ENCODE results near the gene RPL39L.
"Not testable (repeated sequence)": the region's sequence is repeated elsewhere in the genome, so short reads cannot be mapped to it uniquely, and the experiment has no call there.

RPL39L gene

DNA sequence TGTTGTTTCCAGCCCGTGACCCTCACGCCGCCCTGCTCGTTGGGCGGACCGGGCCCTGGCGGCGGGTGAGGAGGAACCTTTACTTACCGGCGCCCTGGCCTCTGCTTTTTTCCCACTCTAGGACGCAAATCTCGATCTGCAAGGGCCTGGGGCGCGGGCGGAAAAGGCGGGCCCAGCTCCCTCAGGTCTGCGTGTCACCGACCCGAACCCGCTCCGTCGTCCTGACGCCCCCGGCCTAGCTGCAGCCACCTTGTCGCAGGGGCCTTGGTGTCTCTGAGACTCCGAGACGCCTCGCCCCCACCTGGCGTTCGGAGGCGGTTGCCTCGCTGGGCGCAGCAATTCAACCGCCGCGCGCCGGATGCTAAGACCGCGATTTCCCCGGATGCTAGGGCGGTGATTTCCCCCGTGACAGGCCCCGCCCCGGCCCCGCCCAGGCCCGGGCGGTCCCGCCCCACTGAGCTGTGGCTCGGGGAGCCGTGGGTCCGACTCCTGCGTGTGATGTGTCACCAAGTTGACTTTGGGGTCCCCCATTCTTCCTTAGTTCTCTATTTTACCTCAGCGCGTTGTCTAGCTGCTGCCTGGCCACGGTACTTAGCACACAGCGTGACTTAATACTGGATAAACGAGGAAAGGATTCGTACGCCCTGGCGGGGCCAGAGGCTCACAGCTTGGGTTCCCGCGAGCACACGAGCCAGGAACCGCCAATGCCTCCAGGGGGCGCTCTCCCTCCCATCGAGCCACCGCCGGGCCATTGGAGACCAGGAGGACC, at the start of gene RPL39L:
RPL39L (minus strand) TSS at position 371 of the 769 bp plus-strand sequence. CDS start 18,196 bp downstream, outside the sequence.
- Histone ChIP-seq H3K9ac (ENCODE audit: low read length) (no peak within 1 kb of the TSS), H3K36me3 (ENCODE audit: control insufficient read depth, insufficient read depth, low read length) (no peaks in the 10 kb centered on the region), H3K4me1 (ENCODE audit: control insufficient read depth, insufficient read depth, low read length) (no peaks in the 10 kb centered on the region), H3K27ac (ENCODE audit: low read depth, low read length) (peak within 1 kb of the TSS; percentile 16), H3K27me3 (ENCODE audit: control insufficient read depth, insufficient read depth, low read length) (no peaks in the 10 kb centered on the region), H3K4me3 (ENCODE audit: low read length) (peak within 1 kb of the TSS; percentile 53)

DNA sequence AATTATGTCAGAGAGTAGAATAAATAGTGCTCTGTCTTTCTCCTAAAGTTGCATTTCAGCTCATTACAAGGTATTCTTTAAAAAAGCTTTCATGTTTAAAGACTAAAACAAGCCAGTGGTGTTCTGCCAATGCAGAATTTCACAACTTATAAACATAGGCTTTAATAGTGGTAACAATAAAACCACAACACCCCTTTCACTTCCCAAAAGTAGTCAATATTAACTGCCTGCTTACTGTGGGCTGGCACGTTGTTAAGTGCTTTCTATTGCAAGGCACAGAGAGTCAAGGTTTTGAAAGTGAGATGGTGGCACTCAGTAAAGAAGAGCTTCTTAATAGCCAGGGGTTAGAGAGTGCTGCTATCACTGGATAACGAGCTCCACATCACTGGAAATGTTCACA, 49.6 kb upstream of the RPL39L start:
- H3K4me1 ChIP-seq (ENCODE audit: control insufficient read depth, insufficient read depth, low read length) = peaks cover 35% of the 10 kb centered on the region
- no peaks in the 10 kb centered on the region for H3K27me3 ChIP-seq (ENCODE audit: control insufficient read depth, insufficient read depth, low read length)
- peak overlapping the region; percentile 93 for H3K27ac ChIP-seq (ENCODE audit: low read depth, low read length)
- no peak overlapping the region for H3K4me3 ChIP-seq (ENCODE audit: low read length)
- no peaks in the 10 kb centered on the region for H3K36me3 ChIP-seq (ENCODE audit: control insufficient read depth, insufficient read depth, low read length)
- H3K9ac ChIP-seq (ENCODE audit: low read length) = no peak overlapping the region

- H3K4me3 ChIP-seq (ENCODE audit: low read length) = no peak overlapping the region
- H3K36me3 ChIP-seq (ENCODE audit: control insufficient read depth, insufficient read depth, low read length) = no peaks in the 10 kb centered on the region
- peak overlapping the region; percentile 93 for H3K27ac ChIP-seq (ENCODE audit: low read depth, low read length)
- no peaks in the 10 kb centered on the region for H3K27me3 ChIP-seq (ENCODE audit: control insufficient read depth, insufficient read depth, low read length)
- H3K4me1 ChIP-seq (ENCODE audit: control insufficient read depth, insufficient read depth, low read length) = peaks cover 35% of the 10 kb centered on the region
- no peak overlapping the region for H3K9ac ChIP-seq (ENCODE audit: low read length)
Measured at GRCh38 chr3:187186801-187187421, 47.6 kb upstream of the RPL39L start.

DNA sequence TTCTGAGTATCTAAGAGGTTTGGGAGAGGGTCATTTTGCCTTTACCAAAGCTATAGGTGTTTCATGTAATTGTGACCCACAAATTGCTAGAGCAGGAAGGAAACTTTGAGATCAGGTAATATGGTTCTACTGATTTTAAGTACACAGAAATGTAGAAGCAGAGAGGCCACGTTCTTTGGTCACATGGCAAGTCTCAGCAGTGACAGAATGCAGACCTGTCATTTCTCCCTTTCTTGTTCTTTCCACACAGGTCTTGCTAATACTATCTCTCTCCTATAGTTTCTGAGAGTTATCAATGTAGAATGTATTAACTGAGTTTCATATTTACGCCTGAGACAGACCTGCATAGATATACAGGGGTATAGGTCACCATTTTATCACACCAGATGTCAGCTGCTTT, 47.1 kb upstream of the RPL39L start:
- no peaks in the 10 kb centered on the region for H3K27me3 ChIP-seq (ENCODE audit: control insufficient read depth, insufficient read depth, low read length)
- H3K4me3 ChIP-seq (ENCODE audit: low read length) = no peak overlapping the region
- H3K27ac ChIP-seq (ENCODE audit: low read depth, low read length) = peak overlapping the region; percentile 93
- H3K4me1 ChIP-seq (ENCODE audit: control insufficient read depth, insufficient read depth, low read length) = peaks cover 35% of the 10 kb centered on the region
- no peaks in the 10 kb centered on the region for H3K36me3 ChIP-seq (ENCODE audit: control insufficient read depth, insufficient read depth, low read length)
- H3K9ac ChIP-seq (ENCODE audit: low read length) = no peak overlapping the region

DNA sequence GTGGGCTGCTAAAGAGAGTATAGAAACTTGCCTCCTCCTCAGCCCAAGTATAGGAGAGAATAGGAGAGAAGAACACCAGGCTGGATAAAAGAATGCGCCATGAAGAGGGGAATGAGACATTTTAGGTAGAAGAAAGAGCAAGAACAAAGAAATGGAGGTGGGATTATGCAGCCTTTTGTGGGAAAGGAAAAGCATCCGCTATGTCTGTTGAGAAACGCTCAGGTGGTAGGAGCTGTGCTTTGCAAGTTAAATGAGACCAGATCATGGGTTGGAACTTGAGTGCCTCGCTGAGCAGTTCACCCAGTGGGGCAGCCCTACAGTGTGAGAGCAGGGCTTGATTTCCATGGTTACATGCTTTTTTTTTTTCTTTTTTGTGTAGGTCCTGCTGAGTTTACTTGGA, 46.5 kb upstream of the RPL39L start:
- Histone ChIP-seq H3K9ac (ENCODE audit: low read length) (no peak overlapping the region), H3K36me3 (ENCODE audit: control insufficient read depth, insufficient read depth, low read length) (no peaks in the 10 kb centered on the region), H3K4me3 (ENCODE audit: low read length) (no peak overlapping the region), H3K27me3 (ENCODE audit: control insufficient read depth, insufficient read depth, low read length) (no peaks in the 10 kb centered on the region), H3K27ac (ENCODE audit: low read depth, low read length) (peak overlapping the region; percentile 93), H3K4me1 (ENCODE audit: control insufficient read depth, insufficient read depth, low read length) (peaks cover 35% of the 10 kb centered on the region)

GRCh38 chr3:187183903-187184302, 44.6 kb upstream of the RPL39L start:
- no peak overlapping the region for H3K4me3 ChIP-seq (ENCODE audit: low read length)
- H3K27ac ChIP-seq (ENCODE audit: low read depth, low read length) = no peak overlapping the region
- no peak overlapping the region for H3K9ac ChIP-seq (ENCODE audit: low read length)
- H3K4me1 ChIP-seq (ENCODE audit: control insufficient read depth, insufficient read depth, low read length) = peaks cover 26% of the 10 kb centered on the region
- no peaks in the 10 kb centered on the region for H3K27me3 ChIP-seq (ENCODE audit: control insufficient read depth, insufficient read depth, low read length)
- no peaks in the 10 kb centered on the region for H3K36me3 ChIP-seq (ENCODE audit: control insufficient read depth, insufficient read depth, low read length)

DNA sequence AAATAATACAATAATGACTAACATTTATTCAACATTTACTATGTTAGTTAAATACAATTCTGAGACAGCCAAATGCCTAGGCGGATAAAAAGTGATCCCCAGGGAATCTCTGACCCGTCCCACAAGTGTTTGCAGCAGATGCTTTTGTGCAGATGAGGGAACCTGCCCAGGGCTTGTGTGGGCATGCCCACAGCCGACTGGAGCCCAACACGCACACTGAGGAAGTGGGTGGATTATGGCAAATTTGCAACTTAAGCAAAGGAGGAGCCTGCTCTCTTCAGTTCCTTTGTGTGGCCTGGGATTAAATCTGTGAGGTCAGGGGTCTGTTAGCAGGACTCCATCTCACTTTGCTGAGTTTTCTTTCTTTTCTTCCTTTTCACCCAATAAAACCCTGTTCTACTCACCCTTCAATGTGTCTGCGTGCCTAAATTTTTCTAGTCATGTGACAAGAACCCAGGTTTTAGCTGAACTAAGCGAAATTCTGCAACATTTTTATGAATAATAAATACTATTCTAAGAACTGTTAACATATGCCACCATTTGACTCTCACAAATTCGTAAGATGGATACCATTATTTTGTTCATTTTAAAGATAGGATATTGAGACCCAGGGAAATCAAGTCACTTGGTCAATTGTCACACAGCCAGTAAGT, 44.0 kb upstream of the RPL39L start:
- Histone ChIP-seq H3K9ac (ENCODE audit: low read length) (no peak overlapping the region), H3K4me1 (ENCODE audit: control insufficient read depth, insufficient read depth, low read length) (peaks cover 22% of the 10 kb centered on the region), H3K4me3 (ENCODE audit: low read length) (no peak overlapping the region), H3K36me3 (ENCODE audit: control insufficient read depth, insufficient read depth, low read length) (no peaks in the 10 kb centered on the region), H3K27me3 (ENCODE audit: control insufficient read depth, insufficient read depth, low read length) (no peaks in the 10 kb centered on the region), H3K27ac (ENCODE audit: low read depth, low read length) (no peak overlapping the region)

DNA sequence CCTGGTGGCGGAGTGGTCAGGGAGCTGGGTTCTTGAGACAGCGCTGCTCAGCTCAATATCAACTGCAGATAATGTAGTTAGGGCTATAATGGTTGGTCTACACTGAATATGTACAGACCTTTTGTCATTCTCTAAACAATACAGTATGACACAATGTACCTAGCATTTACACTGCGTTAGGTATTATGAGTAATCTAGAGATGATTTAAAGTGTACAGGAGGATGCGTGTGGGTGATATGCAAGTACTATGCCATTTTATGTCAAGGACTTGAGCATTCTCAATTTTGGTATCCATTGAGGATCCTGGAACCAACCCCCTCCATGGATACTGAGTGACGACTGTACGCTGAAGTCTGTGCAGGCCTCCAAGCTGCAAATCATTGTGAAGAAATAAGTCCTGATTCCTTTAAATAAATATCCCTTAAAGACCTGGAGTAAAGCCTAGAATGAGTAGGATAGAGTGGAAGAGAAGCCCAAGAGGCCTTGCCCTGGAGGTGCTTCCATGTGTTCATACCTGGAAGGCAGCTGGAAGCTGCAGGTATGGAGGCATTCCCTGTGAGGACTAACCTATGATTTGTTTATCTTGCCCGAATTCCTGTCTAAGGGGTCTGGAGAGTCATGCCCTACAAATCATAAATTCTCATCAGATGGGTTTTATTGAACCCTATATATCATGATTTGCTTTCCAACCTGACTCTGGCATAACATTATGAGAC, 42.3 kb upstream of the RPL39L start:
- Histone ChIP-seq H3K27me3 (ENCODE audit: control insufficient read depth, insufficient read depth, low read length) (no peaks in the 10 kb centered on the region), H3K4me1 (ENCODE audit: control insufficient read depth, insufficient read depth, low read length) (peaks cover 8% of the 10 kb centered on the region), H3K36me3 (ENCODE audit: control insufficient read depth, insufficient read depth, low read length) (no peaks in the 10 kb centered on the region), H3K9ac (ENCODE audit: low read length) (no peak overlapping the region), H3K27ac (ENCODE audit: low read depth, low read length) (no peak overlapping the region), H3K4me3 (ENCODE audit: low read length) (no peak overlapping the region)

- Histone ChIP-seq H3K9ac (ENCODE audit: low read length) (no peak overlapping the region), H3K27ac (ENCODE audit: low read depth, low read length) (peak overlapping the region; percentile 37), H3K4me3 (ENCODE audit: low read length) (no peak overlapping the region), H3K36me3 (ENCODE audit: control insufficient read depth, insufficient read depth, low read length) (no peaks in the 10 kb centered on the region), H3K27me3 (ENCODE audit: control insufficient read depth, insufficient read depth, low read length) (no peaks in the 10 kb centered on the region), H3K4me1 (ENCODE audit: control insufficient read depth, insufficient read depth, low read length) (peaks cover 8% of the 10 kb centered on the region)
Measured at GRCh38 chr3:187172929-187173328, 33.6 kb upstream of the RPL39L start.

- not testable (repeated sequence) for H3K27me3 ChIP-seq (ENCODE audit: control insufficient read depth, insufficient read depth, low read length); H3K9ac ChIP-seq (ENCODE audit: low read length); H3K36me3 ChIP-seq (ENCODE audit: control insufficient read depth, insufficient read depth, low read length); H3K27ac ChIP-seq (ENCODE audit: low read depth, low read length); H3K4me3 ChIP-seq (ENCODE audit: low read length)
- H3K4me1 ChIP-seq (ENCODE audit: control insufficient read depth, insufficient read depth, low read length) = peaks cover 16% of the 10 kb centered on the region
Measured at GRCh38 chr3:187170911-187171310, 31.6 kb upstream of the RPL39L start.

GRCh38 chr3:187169231-187169960, 30.1 kb upstream of the RPL39L start:
- Histone ChIP-seq H3K27me3 (ENCODE audit: control insufficient read depth, insufficient read depth, low read length) (no peaks in the 10 kb centered on the region), H3K4me1 (ENCODE audit: control insufficient read depth, insufficient read depth, low read length) (peaks cover 18% of the 10 kb centered on the region), H3K27ac (ENCODE audit: low read depth, low read length) (no peak overlapping the region), H3K9ac (ENCODE audit: low read length) (no peak overlapping the region), H3K4me3 (ENCODE audit: low read length) (no peak overlapping the region), H3K36me3 (ENCODE audit: control insufficient read depth, insufficient read depth, low read length) (no peaks in the 10 kb centered on the region)

DNA sequence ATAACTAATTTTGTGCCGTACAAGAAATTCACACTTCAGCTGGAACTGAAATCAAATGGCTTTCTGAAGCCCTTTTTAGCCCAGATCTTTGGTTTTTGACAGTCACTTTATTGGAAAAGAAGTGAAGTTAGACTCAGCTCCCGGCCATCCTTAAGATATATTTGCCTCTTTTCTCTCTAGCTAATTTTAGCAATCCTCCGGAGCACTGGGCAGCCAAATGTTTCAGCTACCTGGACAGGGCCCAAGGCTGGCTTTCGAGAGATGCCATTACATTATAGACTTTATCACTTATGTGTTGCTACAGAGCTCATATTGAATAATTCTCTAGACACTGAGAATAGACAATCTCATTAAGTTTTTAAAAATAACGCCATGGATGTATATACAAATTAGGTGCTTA, 28.5 kb upstream of the RPL39L start:
- Histone ChIP-seq H3K4me3 (ENCODE audit: low read length) (no peak overlapping the region), H3K9ac (ENCODE audit: low read length) (no peak overlapping the region), H3K27me3 (ENCODE audit: control insufficient read depth, insufficient read depth, low read length) (no peaks in the 10 kb centered on the region), H3K36me3 (ENCODE audit: control insufficient read depth, insufficient read depth, low read length) (no peaks in the 10 kb centered on the region), H3K4me1 (ENCODE audit: control insufficient read depth, insufficient read depth, low read length) (peaks cover 10% of the 10 kb centered on the region), H3K27ac (ENCODE audit: low read depth, low read length) (peak overlapping the region; percentile 3)

All from rectal smooth muscle tissue (tissue), 1 donor.